H1 (cell line): ENCODE data around the gene CIBAR2. TPM values are rescaled to one million over a fixed set of nuclear protein-coding genes. Genes with fewer than 3 reads are reported as not detected.
A peak's percentile ranks its signal among the peaks of the same experiment; 100 is the strongest.

Experiments
- CTCF ChIA-PET: fragments of 300-600 bp; sonication (Branson Sonifier 250); formaldehyde crosslinking; loops from one replicate; lab custom pipeline; 2021; ENCODE audit not compliant: partially characterized antibody; lab: Charles Lee
- POLR2A ChIA-PET: fragments of 300-600 bp; sonication (Branson Sonifier 250); formaldehyde crosslinking; loops from one replicate; lab custom pipeline; 2021; ENCODE audit warnings: inconsistent platforms; ENCODE audit not compliant: partially characterized antibody; lab: Charles Lee
- DNase-seq, 2 experiments: peaks; one replicate each; pipeline versions ENCODE4 v3.0.0 to v3.0.0-alpha.2; 2010 to 2022; ENCODE audit warnings: low spot score in 2 of 2, low read depth in 1 of 2, mixed read lengths in 1 of 2
- FAIRE-seq: peaks from 2 replicates; lab custom pipeline; 2011; peaks lifted over from hg19 to GRCh38; lab: Jason Lieb, UNC
- H2AFZ ChIP-seq: 2 replicates; pipeline ENCODE4 v1.8.1; 2012; ENCODE audit warnings: low read length, inconsistent platforms
- H2AK5ac ChIP-seq: 2 replicates; pipeline ENCODE4 v1.6.1; 2013; ENCODE audit warnings: low read depth, low read length
- H2BK120ac ChIP-seq: replicated peaks from 2 replicates; pipeline ENCODE3; 2013; ENCODE audit warnings: low read depth, low read length, inconsistent platforms
- H2BK12ac ChIP-seq: 2 replicates; pipeline ENCODE4 v1.6.1; 2013; ENCODE audit warnings: low read depth, low read length
- H2BK15ac ChIP-seq: 2 replicates; pipeline ENCODE4 v1.6.1; 2013; ENCODE audit warnings: low read length
- H2BK20ac ChIP-seq: 2 replicates; pipeline ENCODE4 v1.6.1; 2013; ENCODE audit warnings: low read length
- H2BK5ac ChIP-seq: 2 replicates; pipeline ENCODE4 v1.6.1; 2013; ENCODE audit warnings: low read depth, low read length
- H3K14ac ChIP-seq: 2 replicates; pipeline ENCODE4 v1.6.1; 2013; ENCODE audit warnings: inconsistent platforms; ENCODE audit not compliant: insufficient read length
- H3K18ac ChIP-seq: 2 replicates; pipeline ENCODE4 v1.6.1; 2013; ENCODE audit warnings: low read length; ENCODE audit errors: extremely low read depth
- H3K23ac ChIP-seq: 2 replicates; pipeline ENCODE4 v1.6.1; 2013; ENCODE audit warnings: inconsistent platforms; ENCODE audit not compliant: insufficient read length
- H3K23me2 ChIP-seq: 2 replicates; pipeline ENCODE4 v1.6.1; 2013; ENCODE audit warnings: low read depth, low read length
- H3K27ac ChIP-seq: 2 replicates; pipeline ENCODE4 v1.6.1; 2011; ENCODE audit warnings: low read depth, low read length, inconsistent platforms
- H3K27me3 ChIP-seq, 4 experiments: replicated peaks in 1 of 4; 1 replicate in 1 of 4; 2 replicates in 3 of 4; pipeline versions ENCODE4 v1.6.1 to v1.8.1; 2011 to 2013; ENCODE audit warnings: low read length in 3 of 4, mild to moderate bottlenecking in 3 of 4, inconsistent platforms in 2 of 4, mixed read lengths in 2 of 4, moderate library complexity in 1 of 4; ENCODE audit not compliant: control insufficient read depth in 3 of 4, insufficient read depth in 3 of 4; ENCODE audit errors: extremely low read depth in 1 of 4
- H3K36me3 ChIP-seq, 4 experiments: 2 replicates each; pipeline versions ENCODE4 v1.6.1 to v1.8.1; 2011 to 2013; ENCODE audit warnings: mild to moderate bottlenecking in 4 of 4, low read length in 3 of 4, moderate library complexity in 2 of 4, control low read depth in 1 of 4, inconsistent platforms in 1 of 4; ENCODE audit not compliant: insufficient read depth in 4 of 4, control insufficient read depth in 2 of 4
- H3K4ac ChIP-seq: replicated peaks from 2 replicates; pipeline ENCODE3; 2013; ENCODE audit warnings: low read length, low read depth, mixed read lengths, inconsistent platforms; ENCODE audit not compliant: insufficient read length
- H3K4me1 ChIP-seq, 4 experiments: replicated peaks in 1 of 4; 1 replicate in 1 of 4; 2 replicates in 3 of 4; pipeline versions ENCODE4 v1.6.1 to v1.8.1; 2011 to 2013; ENCODE audit warnings: low read length in 3 of 4, inconsistent platforms in 2 of 4, mixed read lengths in 1 of 4; ENCODE audit not compliant: insufficient read depth in 4 of 4, control insufficient read depth in 3 of 4
- H3K4me2 ChIP-seq, 2 experiments: 2 replicates each; pipeline versions ENCODE4 v1.6.1 to v1.8.1; 2011 to 2013; ENCODE audit warnings: low read depth in 2 of 2, low read length in 2 of 2, control low read depth in 1 of 2, inconsistent platforms in 1 of 2, mild to moderate bottlenecking in 1 of 2; ENCODE audit not compliant: insufficient read depth in 1 of 2
- H3K4me3 ChIP-seq, 4 experiments: fragments of 200-600, 300-600 bp in 1 of 4; sonication (generic), shearing (Covaris generic), sonication (Bioruptor Twin) in 1 of 4; 2 replicates each; pipeline versions ENCODE4 v1.5.1 to v1.8.1; 2011 to 2016; ENCODE audit warnings: low read length in 4 of 4, low read depth in 3 of 4, control low read depth in 2 of 4, inconsistent platforms in 2 of 4, mild to moderate bottlenecking in 2 of 4, mixed read lengths in 1 of 4, moderate library complexity in 1 of 4; ENCODE audit not compliant: insufficient read depth in 2 of 4; ENCODE audit errors: extremely low read depth in 1 of 4
- H3K56ac ChIP-seq: replicated peaks from 2 replicates; pipeline ENCODE3; 2013; ENCODE audit warnings: low read depth, mild to moderate bottlenecking, mixed read lengths, low read length, inconsistent platforms; ENCODE audit not compliant: insufficient read length
- H3K79me1 ChIP-seq: 2 replicates; pipeline ENCODE4 v1.6.1; 2013; ENCODE audit warnings: low read depth, low read length, control low read depth
- H3K79me2 ChIP-seq, 2 experiments: 2 replicates each; pipeline versions ENCODE4 v1.6.1 to v1.8.1; 2012 to 2013; ENCODE audit warnings: low read length in 2 of 2, mild to moderate bottlenecking in 2 of 2, inconsistent platforms in 1 of 2; ENCODE audit not compliant: insufficient read depth in 2 of 2, control insufficient read depth in 1 of 2
- H3K9ac ChIP-seq, 4 experiments: replicated peaks in 1 of 4; 1 replicate in 1 of 4; 2 replicates in 3 of 4; pipeline versions ENCODE4 v1.6.1 to v1.8.1; 2011 to 2013; ENCODE audit warnings: low read depth in 3 of 4, low read length in 3 of 4, control low read depth in 2 of 4, mild to moderate bottlenecking in 2 of 4, moderate library complexity in 2 of 4, inconsistent platforms in 1 of 4; ENCODE audit errors: extremely low read depth in 1 of 4
- H3K9me3 ChIP-seq, 2 experiments: 2 replicates each; pipeline versions ENCODE4 v1.6.1 to v1.8.1; 2012 to 2013; ENCODE audit warnings: mild to moderate bottlenecking in 2 of 2, moderate library complexity in 2 of 2, control low read depth in 1 of 2, inconsistent platforms in 1 of 2, low read depth in 1 of 2, low read length in 1 of 2, mixed read lengths in 1 of 2; ENCODE audit not compliant: insufficient read depth in 2 of 2
- H4K20me1 ChIP-seq, 2 experiments: replicated peaks in 1 of 2; 2 replicates each; pipeline versions ENCODE3 to v1.8.1; 2011 to 2013; ENCODE audit warnings: inconsistent platforms in 2 of 2, low read length in 2 of 2, mild to moderate bottlenecking in 1 of 2; ENCODE audit not compliant: insufficient read depth in 2 of 2, control insufficient read depth in 1 of 2
- H4K5ac ChIP-seq: 2 replicates; pipeline ENCODE4 v1.6.1; 2013; ENCODE audit warnings: low read length, low read depth, mixed read lengths, inconsistent platforms; ENCODE audit not compliant: insufficient read length
- H4K8ac ChIP-seq: 2 replicates; pipeline ENCODE4 v1.8.0; 2013; ENCODE audit warnings: mild to moderate bottlenecking, moderate library complexity, low read length, inconsistent platforms; ENCODE audit not compliant: insufficient read depth; ENCODE audit errors: extremely low read depth
- H4K91ac ChIP-seq: replicated peaks from 2 replicates; pipeline ENCODE3; 2013; ENCODE audit warnings: low read length, mixed read lengths, inconsistent platforms; ENCODE audit not compliant: insufficient read length
- ASH2L ChIP-seq: fragments of 200-600, 300-600 bp; sonication (generic); IDR thresholded peaks from one replicate; pipeline ENCODE4 v1.7.1; 2017; ENCODE audit warnings: low read length
- BCL11A ChIP-seq, 2 experiments: IDR thresholded peaks; one replicate each; pipeline ENCODE4 v1.6.1; 2011; ENCODE audit warnings: low read depth in 2 of 2, low read length in 2 of 2, mild to moderate bottlenecking in 2 of 2
- CBX8 ChIP-seq: fragments of 300-800, 300-1000 bp; sonication (generic); IDR thresholded peaks from 2 replicates; pipeline ENCODE4 v1.7.1; 2016; ENCODE audit warnings: low read depth, low read length, borderline replicate concordance
- HDAC6 ChIP-seq: IDR thresholded peaks from one replicate; pipeline ENCODE4 v1.7.1; 2012; ENCODE audit warnings: low read depth, mild to moderate bottlenecking, inconsistent platforms, low read length, moderate library complexity
- KDM4A ChIP-seq: IDR thresholded peaks from one replicate; pipeline ENCODE4 v1.7.1; 2012; ENCODE audit warnings: low read depth, mild to moderate bottlenecking, moderate library complexity, low read length, inconsistent platforms; ENCODE audit not compliant: severe bottlenecking
- KDM5A ChIP-seq: fragments of 200-600 bp; IDR thresholded peaks from 2 replicates; pipeline ENCODE4 v1.7.1; 2012; ENCODE audit warnings: mild to moderate bottlenecking, low read length, inconsistent platforms, mixed read lengths
- NANOG ChIP-seq: IDR thresholded peaks from 2 replicates; pipeline ENCODE4 v1.6.1; 2011; ENCODE audit warnings: low read length, low read depth, mild to moderate bottlenecking, inconsistent platforms; ENCODE audit not compliant: insufficient read depth, poor library complexity, severe bottlenecking
- POU5F1 ChIP-seq: IDR thresholded peaks from 2 replicates; pipeline ENCODE4 v1.6.1; 2011; ENCODE audit warnings: low read depth, mild to moderate bottlenecking, low read length, moderate library complexity
- RBBP5 ChIP-seq: IDR thresholded peaks from 2 replicates; pipeline ENCODE4 v1.7.1; 2012; ENCODE audit warnings: low read depth, mild to moderate bottlenecking, inconsistent platforms, low read length, moderate library complexity, borderline replicate concordance
- RXRA ChIP-seq: IDR thresholded peaks from 2 replicates; pipeline ENCODE4 v1.6.1; 2011; ENCODE audit warnings: low read depth, mild to moderate bottlenecking, low read length, moderate library complexity; ENCODE audit not compliant: insufficient read depth
- SUZ12 ChIP-seq: fragments of 200-600 bp; sonication (generic); IDR thresholded peaks from 2 replicates; pipeline ENCODE4 v1.6.1; 2012; ENCODE audit warnings: mild to moderate bottlenecking, inconsistent platforms, low read length, moderate library complexity, mixed read lengths
- YY1 ChIP-seq: IDR thresholded peaks from 2 replicates; pipeline ENCODE4 v1.6.1; 2011; ENCODE audit warnings: low read depth, mild to moderate bottlenecking, low read length
- WGBS, 2 experiments: shearing (Covaris generic) in 1 of 2; methylation state at CpG; one replicate each; pipeline versions ENCODE4 v1.1.6 to v1.1.7; 2013 to 2015; ENCODE audit warnings: low lambda C conversion rate in 2 of 2, mixed read lengths in 2 of 2, inconsistent platforms in 1 of 2, low coverage in 1 of 2, missing lambda C conversion rate in 1 of 2; ENCODE audit not compliant: insufficient replicate concordance in 2 of 2, insufficient coverage in 1 of 2, insufficient read length in 1 of 2; ENCODE audit errors: extremely low coverage in 1 of 2, missing lambda C conversion rate in 1 of 2; 5-methylcytosine and 5-hydroxymethylcytosine counted together
- polyA plus RNA-seq, 7 experiments: library from polyadenylated mRNA; depleted of rRNA in 3 of 7; stranded (reverse) in 5 of 7; unstranded in 2 of 7; fragments of >200 nt in 5 of 7; fragments of 200-250 nt in 2 of 7; gene quantifications; 1 replicate in 5 of 7; 2 replicates in 1 of 7; 4 replicates in 1 of 7; pipeline versions ENCODE4 v1.2.1 to v1.2.3, GENCODE V29; 2011 to 2013; ENCODE audit warnings: missing spikeins in 2 of 7, mixed read lengths in 2 of 7
- total RNA-seq: library from RNA; stranded (reverse); fragmentation: NEBNext Ultra II Directional; extraction: Animal tissue kit (Norgen Biotek cat#: 25700); gene quantifications from 2 replicates; pipeline ENCODE4 v1.2.1, GENCODE V29; 2021

Gene CIBAR2
- total and polyA plus RNA-seq, 2 of the 8 experiments (the other 6 are each of a cell fraction or from before 2014, with no cell fraction given): 0.18 TPM; not detected in 1

DNA sequence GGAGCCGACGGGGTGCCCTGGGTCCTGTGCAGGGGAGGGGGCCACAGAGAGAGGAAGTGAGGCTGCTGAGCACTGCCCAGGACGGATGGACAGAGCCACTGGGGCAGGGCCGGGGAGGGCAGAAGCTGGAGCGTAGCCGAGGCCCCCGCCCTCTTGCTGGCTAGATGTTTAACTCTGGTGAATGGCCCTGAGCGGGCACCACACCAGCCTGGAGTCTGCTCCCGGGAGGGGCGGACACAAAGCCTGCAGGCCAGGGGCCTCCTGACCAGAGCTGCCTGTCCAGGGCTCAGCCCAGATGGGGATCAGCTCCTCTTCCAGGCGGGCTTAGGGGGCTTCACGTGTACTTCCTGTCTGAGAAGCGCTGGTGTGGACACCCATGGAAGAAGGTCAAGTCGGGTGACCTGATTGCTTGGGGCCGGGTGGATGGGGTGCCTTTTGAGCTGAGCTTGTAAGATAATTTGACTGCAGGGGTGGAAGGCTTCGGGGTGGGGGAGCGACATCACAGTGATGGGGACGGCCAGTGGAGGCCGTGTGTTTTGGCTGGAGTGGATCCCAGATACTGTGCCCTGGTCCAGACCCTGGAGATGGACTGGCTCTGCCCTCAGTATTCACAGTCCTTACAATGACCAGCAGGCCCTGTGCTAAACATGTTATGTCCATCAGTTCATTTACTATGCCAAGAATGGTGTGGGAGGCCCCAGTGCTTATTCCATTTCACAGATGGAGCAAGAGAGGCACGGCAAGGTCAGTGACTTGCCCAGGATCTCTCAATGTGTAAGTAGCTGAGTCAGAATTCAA lies 33.7 kb upstream of the CIBAR2 start:
- peak overlapping the region; percentile 18; the same call in 1 of the 2 replicates for H2BK15ac ChIP-seq
- H4K8ac ChIP-seq: no peak overlapping the region
- H2BK12ac ChIP-seq: no peak overlapping the region
- H3K27me3 ChIP-seq: no peaks in the 10 kb centered on the region
- no peak overlapping the region for H2BK20ac ChIP-seq
- 79% methylated on average over 17 of the region's 20 CpGs; no CpG with 5 or more reads in 1 of the 2 experiments for WGBS, 2 experiments
- H4K91ac ChIP-seq: no peak overlapping the region
- POLR2A ChIA-PET: interaction anchor here (1.0 kb wide), 1 partner anchor 22 kb away, joined by 3 read pairs; no protein-coding TSS in a partner anchor
- H3K4me3 ChIP-seq: no peak overlapping the region
- H3K18ac ChIP-seq: no peak overlapping the region
- no peak overlapping the region for H2BK5ac ChIP-seq
- peaks cover 0 to 2% (median 0%) of the 10 kb centered on the region in 4 experiments; a peak in 2 of 7 replicates for H3K4me1 ChIP-seq
- DNase-seq (no peak), FAIRE-seq (no peak)
- 0 out of 2 replicates have a peak, but pooled peaks cover 3% of the 10 kb centered on the region for H3K23me2 ChIP-seq
- no peak overlapping the region for H4K5ac ChIP-seq
- H3K56ac ChIP-seq: no peak overlapping the region
- H3K9me3 ChIP-seq: no peaks in the 10 kb centered on the region
- H2AFZ ChIP-seq: no peak overlapping the region
- no peak overlapping the region for H3K4me2 ChIP-seq
- no peak overlapping the region for H2BK120ac ChIP-seq
- TF ChIP-seq HDAC6: no peak
- no peak for TF ChIP-seq RBBP5
- no peak for TF ChIP-seq NANOG
- TF ChIP-seq RXRA: no peak
- TF ChIP-seq BCL11A (IDR thresholded peaks at IDR 0.05; ENCODE audit: low read depth in 2 of 2, low read length in 2 of 2): no peak
- TF ChIP-seq ASH2L: no peak
- TF ChIP-seq KDM4A: no peak
- no peak for TF ChIP-seq CBX8
- TF ChIP-seq YY1: no peak
- TF ChIP-seq POU5F1: no peak
- TF ChIP-seq KDM5A: no peak
- no peak for TF ChIP-seq SUZ12
- no peak overlapping the region for H3K14ac ChIP-seq
- H4K20me1 ChIP-seq: no peaks in the 10 kb centered on the region
- no peak overlapping the region for H3K9ac ChIP-seq
- CTCF ChIA-PET: interaction anchor here (0.6 to 2.0 kb wide), 6 partner anchors 10 to 537 kb away, joined by 3 to 8 read pairs (median 4); no protein-coding TSS in a partner anchor
- no peak overlapping the region for H3K27ac ChIP-seq
- H3K79me1 ChIP-seq: no peaks in the 10 kb centered on the region
- no peaks in the 10 kb centered on the region for H3K36me3 ChIP-seq
- H2AK5ac ChIP-seq: no peak overlapping the region
- no peak overlapping the region for H3K23ac ChIP-seq
- no peak overlapping the region for H3K4ac ChIP-seq
- H3K79me2 ChIP-seq: no peaks in the 10 kb centered on the region
